Smooth muscle cell (in vitro differentiated cells): ENCODE results near the gene PCYT1B. TPM values are rescaled to one million over a fixed set of nuclear protein-coding genes. Genes with fewer than 3 reads are reported as not detected.

Source experiments
- DNase-seq: peaks from one replicate; lab custom pipeline; 2025; ENCODE audit not compliant: unreplicated experiment; lab: John Stamatoyannopoulos, UW
- H2AFZ ChIP-seq: fragments of 200-600 bp; sonication (generic); 2 replicates; pipeline ENCODE4 v1.6.0; 2016; ENCODE audit warnings: antibody characterized with exemption, low read depth, mild to moderate bottlenecking
- H3F3A ChIP-seq: fragments of 200-600 bp; sonication (generic); 2 replicates; pipeline ENCODE4 v1.6.0; 2017; ENCODE audit warnings: antibody characterized with exemption, low read depth
- H3K27ac ChIP-seq: fragments of 200-600 bp; sonication (generic); 2 replicates; pipeline ENCODE4 v1.5.1; 2016; ENCODE audit warnings: low read depth, mild to moderate bottlenecking
- H3K27me3 ChIP-seq: fragments of 200-600 bp; sonication (generic); 2 replicates; pipeline ENCODE4 v1.6.1; 2016; ENCODE audit warnings: low read depth, mild to moderate bottlenecking
- H3K36me3 ChIP-seq: fragments of 200-600 bp; sonication (generic); 2 replicates; pipeline ENCODE4 v1.5.1; 2016; ENCODE audit warnings: low read depth
- H3K4me1 ChIP-seq: fragments of 200-600 bp; sonication (generic); 2 replicates; pipeline ENCODE4 v1.5.1; 2016; ENCODE audit warnings: low read depth
- H3K4me2 ChIP-seq: fragments of 200-600 bp; sonication (generic); 2 replicates; pipeline ENCODE4 v1.6.0; 2016; ENCODE audit warnings: mild to moderate bottlenecking
- H3K4me3 ChIP-seq: fragments of 200-600 bp; sonication (generic); 2 replicates; pipeline ENCODE4 v1.5.1; 2016; ENCODE audit warnings: mild to moderate bottlenecking
- H3K79me2 ChIP-seq: fragments of 200-600 bp; sonication (generic); 2 replicates; pipeline ENCODE4 v1.6.0; 2016; ENCODE audit warnings: low read depth, mild to moderate bottlenecking
- H3K9ac ChIP-seq: fragments of 200-600 bp; sonication (generic); 2 replicates; pipeline ENCODE4 v1.6.0; 2016; ENCODE audit warnings: low read depth
- H3K9me3 ChIP-seq: fragments of 200-600 bp; sonication (generic); replicated peaks from 2 replicates; pipeline ENCODE4 v1.5.1; 2016; ENCODE audit warnings: low read depth
- H4K20me1 ChIP-seq: fragments of 200-600 bp; sonication (generic); 2 replicates; pipeline ENCODE4 v1.6.0; 2016; ENCODE audit warnings: low read depth
- CTCF ChIP-seq: fragments of 200-600 bp; sonication (generic); IDR thresholded peaks from 2 replicates; pipeline ENCODE4 v1.5.1; 2017; ENCODE audit warnings: borderline replicate concordance, mild to moderate bottlenecking, antibody characterized with exemption; ENCODE audit not compliant: insufficient read depth, poor library complexity, severe bottlenecking
- WGBS: methylation state at CpG from one replicate; pipeline ENCODE4 v1.1.7; 2016; ENCODE audit warnings: low lambda C conversion rate; 5-methylcytosine and 5-hydroxymethylcytosine counted together
- polyA plus RNA-seq: library from polyadenylated mRNA; unstranded; fragments of >200 nt; fragmentation: Nextera tagmentation; extraction: Ambion mirVana; gene quantifications from 2 replicates; pipeline ENCODE4 v1.2.1, GENCODE V29; 2016
- total RNA-seq: library from RNA; depleted of rRNA; stranded (reverse); fragments of >200 nt; gene quantifications from 2 replicates; pipeline ENCODE4 v1.2.3, GENCODE V29; 2014

Gene PCYT1B
- total and polyA plus RNA-seq, 2 experiments from 2014 or later, result 5.1 to 9.4 TPM

DNA sequence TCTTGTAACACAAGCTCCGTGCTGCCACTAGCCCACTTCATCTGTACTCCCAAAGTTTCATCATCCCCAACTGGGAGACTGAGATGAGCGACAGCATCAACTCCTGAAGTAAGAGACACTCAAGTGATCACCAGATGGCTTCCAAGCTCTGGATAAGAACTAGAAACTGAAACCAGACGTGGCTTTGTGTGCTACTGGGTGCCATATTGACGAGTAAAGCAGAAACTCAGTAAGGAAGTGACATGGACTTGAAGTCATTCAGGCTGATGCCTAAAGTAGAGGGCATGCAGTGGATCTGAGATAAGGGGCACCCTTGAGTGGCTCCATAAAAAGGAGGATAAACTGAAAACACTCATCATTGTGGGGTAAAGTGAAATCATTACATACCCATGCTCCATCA is 72.4 kb downstream of the PCYT1B start:
- H3K79me2 ChIP-seq, result no peaks in the 10 kb centered on the region
- no peaks in the 10 kb centered on the region for H4K20me1 ChIP-seq
- no peak overlapping the region for H2AFZ ChIP-seq
- no peaks in the 10 kb centered on the region for H3F3A ChIP-seq
- no peaks in the 10 kb centered on the region for H3K27me3 ChIP-seq
- no peak for DNase-seq
- H3K4me3 ChIP-seq, result no peak overlapping the region
- no peak overlapping the region for H3K27ac ChIP-seq
- no peak overlapping the region for H3K4me2 ChIP-seq
- WGBS, result 83% methylated on average over 4 of the region's 4 CpGs
- H3K36me3 ChIP-seq, result no peaks in the 10 kb centered on the region
- no peak for TF ChIP-seq CTCF
- no peaks in the 10 kb centered on the region for H3K4me1 ChIP-seq
- H3K9ac ChIP-seq, result no peak overlapping the region
- H3K9me3 ChIP-seq, result no peaks in the 10 kb centered on the region

- DNase-seq, result no peak
- Histone ChIP-seq H3K4me1 (no peaks in the 10 kb centered on the region), H3F3A (no peaks in the 10 kb centered on the region), H3K9me3 (no peaks in the 10 kb centered on the region), H3K27ac (no peak overlapping the region), H3K4me2 (no peak overlapping the region), H2AFZ (no peak overlapping the region), H4K20me1 (no peaks in the 10 kb centered on the region), H3K79me2 (no peaks in the 10 kb centered on the region), H3K36me3 (no peaks in the 10 kb centered on the region), H3K9ac (no peak overlapping the region), H3K4me3 (no peak overlapping the region), H3K27me3 (no peaks in the 10 kb centered on the region)
- 93% methylated on average over 4 of the region's 4 CpGs for WGBS
- no peak for TF ChIP-seq CTCF
Measured at GRCh38 chrX:24567169-24567568, 80.0 kb downstream of the PCYT1B start.

DNA sequence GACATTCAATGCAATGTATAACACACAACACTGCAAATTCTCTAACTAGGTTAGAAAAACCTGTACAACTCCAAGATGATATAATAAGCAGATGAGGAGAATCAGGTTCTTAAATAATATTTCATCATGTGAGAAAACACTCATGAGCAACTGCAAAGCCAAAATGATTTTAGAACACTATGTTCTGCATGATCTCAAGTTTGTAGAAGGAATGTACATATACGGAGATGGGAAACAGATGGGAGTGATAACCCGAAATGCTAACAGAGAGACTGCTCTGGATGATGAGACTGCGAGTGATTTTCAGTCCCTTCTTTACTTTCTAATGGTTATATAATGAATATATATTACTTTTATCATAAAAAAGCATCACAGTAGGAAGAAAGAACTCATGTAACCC is 80.9 kb downstream of the PCYT1B start:
- H3K4me1 ChIP-seq, result no peaks in the 10 kb centered on the region
- no peak overlapping the region for H3K27ac ChIP-seq
- H3K4me3 ChIP-seq, result no peak overlapping the region
- no peaks in the 10 kb centered on the region for H3K36me3 ChIP-seq
- H4K20me1 ChIP-seq, result no peaks in the 10 kb centered on the region
- no peaks in the 10 kb centered on the region for H3F3A ChIP-seq
- no peak overlapping the region for H3K9ac ChIP-seq
- H2AFZ ChIP-seq, result no peak overlapping the region
- H3K79me2 ChIP-seq, result no peaks in the 10 kb centered on the region
- H3K9me3 ChIP-seq, result no peaks in the 10 kb centered on the region
- H3K27me3 ChIP-seq, result no peaks in the 10 kb centered on the region
- DNase-seq, result no peak
- 93% methylated on average over 3 of the region's 3 CpGs for WGBS
- no peak overlapping the region for H3K4me2 ChIP-seq
- no peak for TF ChIP-seq CTCF

GRCh38 chrX:24563291-24564010 is 83.7 kb downstream of the PCYT1B start:
- no peak overlapping the region for H3K4me2 ChIP-seq
- no peak overlapping the region for H3K4me3 ChIP-seq
- H3K27ac ChIP-seq, result no peak overlapping the region
- no peak for TF ChIP-seq CTCF
- no peak overlapping the region for H2AFZ ChIP-seq
- no peaks in the 10 kb centered on the region for H3K9me3 ChIP-seq
- no peaks in the 10 kb centered on the region for H3K27me3 ChIP-seq
- H3F3A ChIP-seq, result no peaks in the 10 kb centered on the region
- 91% methylated on average over 19 of the region's 19 CpGs for WGBS
- no peaks in the 10 kb centered on the region for H4K20me1 ChIP-seq
- H3K4me1 ChIP-seq, result no peaks in the 10 kb centered on the region
- no peak overlapping the region for H3K9ac ChIP-seq
- H3K36me3 ChIP-seq, result no peaks in the 10 kb centered on the region
- DNase-seq, result no peak
- no peaks in the 10 kb centered on the region for H3K79me2 ChIP-seq
